NCI-H774 (cell line): ENCODE measurements around the gene RIOK1.
"Not testable (repeated sequence)": the region's sequence is repeated elsewhere in the genome, so short reads cannot be mapped to it uniquely, and the experiment has no call there.

ENCODE experiments used
- DNase-seq: peaks from one replicate; lab custom pipeline; 2025; lab: John Stamatoyannopoulos, UW

The RIOK1 gene

DNA sequence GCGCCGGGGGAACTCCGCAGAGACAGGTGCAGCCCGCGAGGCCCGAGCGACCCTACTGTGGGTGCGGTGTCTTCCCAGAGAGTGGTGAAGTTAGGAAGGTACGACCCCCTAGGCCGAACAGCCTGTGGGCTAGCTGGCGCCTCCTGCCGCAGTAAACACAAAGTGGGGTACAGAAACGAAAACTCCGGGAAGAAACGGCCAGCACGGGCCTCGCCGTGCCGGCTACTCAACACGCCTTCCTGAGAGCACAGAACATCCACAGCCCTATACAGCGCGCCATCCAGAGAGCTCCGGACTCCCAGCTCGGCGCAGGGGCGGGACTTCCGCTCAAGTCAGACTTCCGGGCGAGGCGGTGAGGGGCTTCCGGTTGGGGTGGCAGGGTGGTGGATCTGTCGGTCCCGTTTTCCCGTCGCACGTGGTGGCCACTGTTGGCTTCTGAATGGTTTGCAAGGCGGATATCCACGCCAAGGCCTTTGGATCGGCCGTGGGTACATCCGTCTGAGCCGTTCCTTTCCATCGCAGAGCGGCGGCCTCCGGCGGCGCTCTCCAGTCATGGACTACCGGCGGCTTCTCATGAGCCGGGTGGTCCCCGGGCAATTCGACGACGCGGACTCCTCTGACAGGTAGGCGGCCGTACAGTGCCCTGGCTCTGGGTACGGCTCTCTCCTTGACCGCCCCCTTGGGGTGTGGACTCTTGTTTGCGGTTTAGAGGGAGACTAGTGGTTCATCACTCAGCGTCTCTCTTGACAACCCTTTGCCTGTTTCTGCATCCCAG, at the start of gene RIOK1, which contains the start of gene CAGE1:
Gene RIOK1 (plus strand): TSS at position 358 of the 775 bp plus-strand sequence. CDS start 195 bp downstream, at position 553.
Gene CAGE1 (minus strand): TSS at position 292 of the 775 bp plus-strand sequence. CDS start 2,569 bp downstream, outside the sequence.
- peak; percentile 92 for DNase-seq

DNA sequence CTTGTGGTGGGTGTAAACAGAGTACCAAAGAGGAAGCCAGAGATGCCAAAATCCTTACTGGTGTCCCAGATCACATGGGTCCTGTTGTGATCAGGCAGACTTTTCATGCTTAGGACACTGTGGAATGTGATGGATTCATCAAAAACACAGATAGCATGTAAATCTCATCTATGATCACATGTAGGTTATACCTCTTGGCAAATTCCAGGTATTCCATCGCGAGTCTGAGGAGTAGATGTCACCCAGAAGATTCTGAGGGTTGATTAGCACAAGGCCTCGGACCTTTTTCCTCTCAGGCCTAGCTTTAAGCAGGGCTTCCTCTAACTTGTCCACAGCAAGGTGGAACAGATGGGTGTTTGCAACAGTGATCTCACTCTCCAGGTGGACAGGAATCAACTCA, 48.3 kb upstream of the RIOK1 start:
- DNase-seq = no peak

DNA sequence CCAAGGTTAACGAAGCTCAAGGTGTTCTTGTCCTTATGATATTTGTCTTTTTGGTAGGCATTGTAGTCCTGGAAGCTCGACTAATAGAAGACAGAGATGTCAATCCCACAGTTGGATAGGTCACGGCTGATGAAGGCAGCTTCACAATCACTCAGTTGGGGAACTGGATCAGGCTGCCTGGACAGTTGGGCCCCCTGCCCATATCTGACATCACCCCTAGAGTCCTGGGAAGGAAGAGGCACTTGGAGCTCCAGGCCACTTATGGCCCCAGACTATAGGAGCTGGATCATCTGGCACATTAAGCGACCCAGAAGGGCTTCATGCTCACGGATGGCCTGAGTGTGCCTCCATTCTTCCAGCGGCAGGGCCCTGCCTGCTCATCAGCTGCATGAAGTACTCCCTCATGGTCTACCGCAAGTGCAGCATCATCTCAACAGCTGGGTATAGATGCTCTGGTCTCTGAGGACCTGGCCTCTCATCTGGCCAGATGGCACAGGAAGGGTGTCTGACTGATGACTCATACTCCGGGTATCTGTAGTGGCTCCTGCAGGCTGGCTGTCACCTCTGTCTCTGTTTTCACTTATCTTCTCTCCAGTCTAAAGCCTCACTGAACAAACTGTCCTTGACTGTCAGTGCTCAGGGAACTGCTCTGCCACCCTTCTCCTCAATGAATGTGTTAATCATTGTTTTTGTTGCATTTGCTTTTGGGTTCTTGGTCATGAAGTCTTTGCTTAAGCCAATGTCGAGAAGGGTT, 47.4 kb upstream of the RIOK1 start:
- no peak for DNase-seq

DNA sequence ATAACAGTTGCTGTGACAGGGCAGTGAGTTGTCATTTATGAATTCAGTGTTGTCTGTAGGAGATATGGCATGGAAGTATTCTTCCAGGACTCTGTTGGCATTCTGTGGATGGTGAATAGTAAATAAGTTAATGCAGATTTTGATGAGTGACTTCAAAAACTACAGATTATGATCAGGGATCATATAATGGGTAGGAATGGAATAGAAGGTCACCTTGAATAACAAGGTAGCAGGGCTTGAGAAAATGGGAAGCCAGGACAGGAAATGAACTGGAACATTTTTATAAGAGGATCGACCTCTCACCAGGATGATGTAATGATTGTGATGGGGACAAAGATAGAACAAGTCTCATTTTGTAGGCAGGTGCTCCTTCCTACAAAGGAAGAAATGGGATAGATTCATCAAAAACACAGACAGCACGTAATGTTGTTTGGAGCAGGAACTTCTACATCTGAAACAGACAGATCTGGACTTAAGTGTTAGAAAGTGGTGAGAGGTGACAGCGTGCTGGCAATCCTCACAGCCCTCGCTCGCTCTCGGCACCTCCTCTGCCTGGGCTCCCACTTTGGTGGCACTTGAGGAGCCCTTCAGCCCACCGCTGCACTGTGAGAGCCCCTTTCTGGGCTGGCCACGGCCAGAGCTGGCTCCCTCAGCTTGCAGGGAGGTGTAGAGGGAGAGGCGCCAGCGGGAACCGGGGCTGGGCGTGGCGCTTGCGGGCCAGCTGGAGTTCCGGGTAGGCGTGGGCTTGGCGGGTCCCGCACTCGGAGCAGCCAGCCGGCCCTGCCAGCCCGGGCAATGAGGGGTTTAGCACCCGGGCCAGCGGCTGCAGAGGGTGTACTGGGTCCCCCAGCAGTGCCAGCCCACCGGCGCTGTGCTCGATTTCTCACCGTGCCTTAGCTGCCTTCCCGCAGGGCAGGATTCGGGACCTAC, 45.8 kb upstream of the RIOK1 start:
- no peak for DNase-seq

DNA sequence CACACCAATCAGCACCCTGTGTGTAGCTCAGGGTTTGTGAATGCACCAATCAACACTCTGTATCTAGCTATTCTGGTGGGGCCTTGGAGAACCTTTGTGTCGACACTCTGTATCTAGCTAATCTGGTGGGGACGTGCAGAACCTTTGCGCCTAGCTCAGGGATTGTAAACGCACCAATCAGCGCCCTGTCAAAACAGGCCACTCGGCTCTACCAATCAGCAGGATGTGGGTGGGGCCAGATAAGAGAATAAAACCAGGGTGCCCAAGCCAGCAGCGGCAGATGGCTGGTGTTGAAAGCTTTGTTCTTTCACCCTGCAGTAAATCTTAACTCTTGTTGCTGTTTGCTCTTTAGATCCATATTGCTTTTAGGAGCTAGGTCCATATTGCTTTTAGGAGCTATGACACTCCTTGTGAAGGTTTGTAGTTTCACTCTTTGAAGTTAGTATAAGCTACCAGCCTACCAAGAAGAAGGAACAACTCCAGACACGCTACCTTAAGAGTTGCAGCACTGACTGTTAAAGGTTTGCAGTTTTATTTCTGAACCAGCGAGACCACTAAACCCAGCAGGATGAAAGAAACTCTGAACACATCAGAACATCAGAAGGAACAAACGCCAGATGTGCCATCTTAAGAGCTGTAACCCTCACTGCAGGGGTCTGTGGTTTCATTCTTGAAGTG, 44.7 kb upstream of the RIOK1 start:
- DNase-seq = not testable (repeated sequence)

DNA sequence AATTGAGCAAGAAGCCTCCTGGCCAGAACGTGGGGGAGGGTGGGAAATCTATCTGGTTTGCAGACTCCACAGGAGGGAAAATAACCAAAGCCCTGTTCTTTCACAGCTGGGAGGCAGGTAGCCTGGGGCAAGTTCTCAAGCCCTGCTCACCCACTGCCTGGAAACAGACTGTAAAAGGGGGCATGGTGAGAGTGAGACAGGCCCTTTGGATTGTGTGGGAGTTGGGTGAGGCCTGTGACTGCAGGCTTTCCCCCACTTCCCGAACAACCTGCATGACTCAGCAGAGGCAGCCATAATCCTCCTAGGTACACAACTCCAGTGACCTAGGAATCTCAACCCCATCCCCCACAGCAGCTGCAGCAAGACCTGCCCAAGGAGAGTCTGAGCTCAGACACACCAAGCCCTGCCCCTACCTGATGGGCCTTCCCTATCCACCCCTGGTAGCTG, 42.0 kb upstream of the RIOK1 start:
- DNase-seq = not testable (repeated sequence)

DNA sequence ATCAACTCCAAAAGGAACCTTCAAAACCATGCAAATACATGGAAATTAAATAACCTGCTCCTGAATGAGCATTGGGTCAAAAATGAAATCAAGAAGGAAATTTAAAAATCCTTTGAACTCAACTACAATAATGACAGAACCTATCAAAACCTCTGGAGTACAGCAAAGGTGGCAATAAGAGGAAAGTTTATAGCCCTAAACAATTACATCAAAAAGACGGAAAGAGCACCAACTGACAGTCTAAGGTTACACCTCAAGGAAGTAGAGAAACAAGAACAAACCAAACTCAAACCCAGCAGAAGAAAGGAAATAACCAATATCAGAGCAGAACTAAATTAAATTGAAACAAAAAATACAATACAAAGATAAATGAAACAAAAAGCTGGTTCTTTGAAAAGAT, 39.0 kb upstream of the RIOK1 start:
- DNase-seq = not testable (repeated sequence)

DNA sequence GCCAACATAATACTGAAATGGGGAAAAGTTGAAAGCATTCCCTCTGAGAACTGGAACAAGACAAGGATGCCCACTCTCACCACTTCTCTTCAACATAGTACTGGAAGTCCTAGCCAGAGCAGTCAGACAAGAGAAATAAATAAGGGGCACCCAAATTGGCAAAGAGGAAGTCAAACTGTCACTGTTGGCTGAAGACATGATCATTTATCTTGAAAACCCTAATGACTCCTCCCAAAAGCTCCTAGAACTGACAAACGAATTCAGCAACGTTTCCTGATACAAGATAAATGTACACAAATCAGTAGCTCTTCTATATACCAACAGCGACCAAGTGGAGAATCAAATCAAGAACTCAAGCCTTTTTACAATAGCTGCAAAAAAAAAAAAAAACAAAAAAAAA, 37.7 kb upstream of the RIOK1 start:
- DNase-seq = not testable (repeated sequence)

DNA sequence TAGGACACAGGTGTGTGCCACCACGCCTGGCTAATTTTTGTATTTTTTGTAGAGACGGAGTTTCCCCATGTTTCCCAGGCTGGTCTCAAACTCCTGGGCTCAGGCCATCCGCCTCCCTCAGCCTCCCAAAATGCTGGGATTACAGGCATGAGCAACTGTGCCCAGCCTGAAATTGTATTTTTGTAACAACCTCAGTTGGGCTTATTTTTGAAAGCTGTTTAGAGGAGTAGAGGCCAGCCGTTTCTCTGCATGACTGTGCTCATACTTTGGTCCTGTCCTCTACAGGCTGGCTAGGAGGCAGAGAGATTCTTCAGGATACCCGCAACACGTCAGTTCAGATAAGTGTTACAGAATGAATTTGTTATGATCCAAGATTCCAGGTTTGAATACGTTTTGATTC, 22.2 kb upstream of the RIOK1 start:
- no peak for DNase-seq

DNA sequence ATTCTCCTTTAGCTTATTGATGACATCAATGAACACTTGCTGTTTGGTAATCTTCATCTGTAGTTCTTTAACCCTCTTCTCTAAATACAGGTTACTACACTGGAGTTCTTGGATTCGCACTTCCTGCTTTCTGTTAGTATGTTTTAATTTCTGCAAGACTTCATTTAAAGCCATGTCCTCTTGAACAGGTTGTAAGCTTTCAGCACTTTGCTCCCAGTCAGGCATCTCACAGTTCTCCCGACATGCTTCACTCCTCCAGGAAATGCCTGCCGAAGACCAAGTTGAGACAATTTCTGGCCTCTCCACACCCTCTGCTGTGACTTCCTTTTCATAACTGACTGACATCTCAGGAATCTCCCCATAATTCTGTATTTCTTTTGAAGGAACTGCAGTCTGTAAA, 15.9 kb upstream of the RIOK1 start:
- no peak for DNase-seq

DNA sequence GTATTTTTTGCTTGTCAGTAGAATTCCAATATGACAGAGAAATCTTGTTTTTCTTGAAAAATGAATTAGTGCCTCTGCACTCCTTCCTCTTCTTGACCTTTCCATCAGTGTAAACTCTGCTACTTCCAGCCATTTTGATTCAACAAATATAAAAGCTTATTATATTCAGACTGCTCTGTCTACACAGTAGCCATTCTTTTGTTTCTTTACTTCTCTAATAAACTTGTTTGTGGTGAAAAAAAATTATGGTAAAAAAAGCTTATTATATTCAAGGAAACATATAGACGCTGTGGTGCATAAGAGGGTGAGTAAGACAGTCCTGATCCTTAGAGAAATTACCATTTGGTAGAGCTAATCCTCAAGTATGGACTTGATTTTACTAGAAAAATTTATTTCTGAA, 11.6 kb upstream of the RIOK1 start:
- DNase-seq = no peak

DNA sequence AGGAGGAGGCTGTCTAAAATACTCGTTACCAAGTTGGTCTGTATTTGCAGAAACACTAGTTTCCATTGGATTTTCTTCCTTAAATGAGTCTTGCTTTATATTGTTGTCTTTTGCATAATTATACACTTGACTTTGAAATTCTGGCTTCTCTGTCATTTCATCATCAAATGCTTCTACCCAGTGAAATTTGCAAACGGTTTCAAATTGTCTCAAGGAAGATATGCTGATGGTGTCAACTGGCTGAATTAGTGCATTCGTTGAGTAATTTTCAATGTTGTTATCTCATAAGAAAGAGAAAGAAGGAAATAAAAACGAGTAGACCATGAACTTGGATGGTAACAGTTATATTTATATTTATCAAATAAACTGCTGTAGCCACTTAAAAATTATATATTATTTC, 10.9 kb upstream of the RIOK1 start:
- no peak for DNase-seq

DNA sequence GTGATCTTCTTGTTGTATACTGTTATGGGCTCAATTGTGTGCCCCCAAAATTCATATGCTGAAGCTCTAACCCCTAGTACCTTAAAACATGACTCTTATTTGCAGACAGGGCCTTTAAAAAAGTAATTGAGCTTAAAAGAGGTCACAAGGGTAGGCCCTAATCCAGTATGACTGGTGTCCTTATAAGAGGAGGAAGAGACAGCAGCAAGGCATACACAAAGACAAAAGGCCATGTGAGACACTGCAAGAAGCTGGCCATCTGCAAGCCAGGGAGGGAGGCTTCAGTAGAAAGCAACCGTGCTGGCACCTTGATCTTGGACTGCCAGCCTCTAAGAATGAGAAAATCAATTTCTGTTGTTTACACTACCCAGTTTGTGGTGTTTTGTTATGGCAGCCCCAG, 8.5 kb upstream of the RIOK1 start:
- DNase-seq = no peak

DNA sequence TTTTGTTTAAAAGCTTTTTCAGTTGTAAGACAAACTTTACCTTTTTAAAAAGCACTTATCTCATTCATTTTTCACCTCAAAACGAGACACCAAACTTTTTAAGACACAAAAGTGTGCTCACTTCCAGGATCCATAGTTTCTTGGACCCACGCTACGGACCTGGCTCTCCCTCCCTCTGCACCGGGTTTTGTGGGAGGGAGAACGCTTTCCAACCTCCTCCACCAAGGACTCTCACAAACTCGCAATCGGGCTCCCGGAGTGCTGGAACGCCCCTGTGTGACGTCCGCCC, 502 bp upstream of the RIOK1 start:
- DNase-seq = no peak

DNA sequence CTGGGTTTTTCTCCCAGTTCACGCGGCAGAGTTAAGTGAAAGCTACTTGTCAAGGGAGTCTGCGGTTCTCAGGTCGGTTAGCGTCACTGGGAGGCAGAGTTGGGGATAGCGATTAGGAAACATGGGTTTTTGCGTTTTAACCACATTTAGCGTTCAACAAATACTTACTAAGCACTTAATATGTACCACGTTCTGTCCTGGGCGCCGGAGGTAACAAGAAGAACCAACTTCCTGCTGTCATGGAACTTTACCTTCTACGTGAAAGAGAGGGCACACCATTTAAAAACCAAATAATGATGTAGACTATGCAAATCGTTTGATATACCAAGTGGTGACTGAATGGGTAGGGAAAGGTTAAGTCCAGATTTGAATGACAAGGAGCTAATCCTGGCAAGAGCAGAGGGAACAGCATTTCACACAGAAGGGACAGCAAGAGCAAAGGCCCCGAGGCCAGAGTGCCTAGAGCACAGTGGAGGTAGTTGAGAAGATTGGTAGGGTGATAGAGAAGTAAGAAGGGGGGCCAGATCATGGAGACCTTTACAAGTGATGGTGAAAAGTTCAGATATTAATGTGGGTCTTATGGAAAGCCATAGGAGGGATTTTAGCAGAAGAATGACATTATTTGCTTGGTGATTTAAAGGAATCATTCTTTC, 744 bp downstream of the RIOK1 start:
- no peak for DNase-seq

DNA sequence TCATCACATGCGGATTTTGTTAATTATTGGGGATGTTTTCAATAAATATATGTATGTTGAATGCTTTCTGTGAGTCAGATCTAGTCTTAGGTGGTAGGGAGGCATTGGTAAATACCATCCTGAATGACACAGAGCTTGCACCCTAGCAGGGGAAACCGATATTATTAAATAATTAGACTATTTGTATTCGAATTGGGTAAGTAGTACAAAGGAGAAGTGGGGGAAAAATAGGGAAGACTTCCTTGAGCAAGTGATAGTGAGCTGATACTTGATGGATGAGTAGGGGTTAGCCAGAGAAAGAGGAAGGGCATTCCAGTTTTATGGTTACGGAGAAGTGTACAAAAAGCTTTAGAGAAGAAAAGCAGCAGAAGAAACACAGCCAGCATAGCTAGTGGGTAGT, 1.5 kb downstream of the RIOK1 start:
- DNase-seq = no peak

DNA sequence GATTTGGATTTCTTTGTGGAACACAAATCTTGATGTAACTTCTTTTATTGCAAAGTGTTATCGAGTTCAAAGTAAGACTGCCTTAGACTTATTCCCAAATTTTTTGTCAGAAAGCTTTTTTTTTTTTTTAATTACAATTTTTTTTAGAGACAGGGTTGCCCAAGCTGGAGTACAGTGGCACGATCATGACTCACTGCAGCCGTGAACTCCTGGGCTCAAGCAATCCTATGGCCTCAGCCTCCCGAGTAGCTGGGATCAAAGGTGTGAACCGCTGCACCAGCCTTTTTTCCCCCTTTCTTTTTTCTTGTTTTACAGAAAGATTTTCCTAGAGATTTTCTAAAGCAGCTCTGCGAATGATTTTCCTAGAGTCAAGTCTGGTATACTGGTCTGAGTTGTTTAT, 2.8 kb downstream of the RIOK1 start:
- DNase-seq = no peak

DNA sequence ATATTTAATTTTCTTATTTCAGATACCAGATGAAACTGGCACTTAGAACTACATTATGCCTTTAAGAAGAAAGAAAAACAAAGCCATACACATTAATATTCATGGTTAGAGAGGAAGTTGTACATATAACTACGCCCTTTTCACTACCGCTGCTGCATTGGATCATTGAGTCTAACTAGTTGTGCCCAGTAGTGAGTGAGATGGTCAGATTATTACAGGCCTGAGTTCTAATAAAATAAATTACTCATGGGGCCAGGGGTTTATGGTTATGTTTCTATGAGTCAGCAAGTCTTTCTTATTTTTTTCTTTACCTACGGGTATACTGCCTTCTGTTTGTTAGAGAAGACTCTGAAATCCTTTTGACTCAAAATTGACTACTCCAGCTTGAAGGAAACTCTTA, 11.5 kb downstream of the RIOK1 start:
- DNase-seq = no peak

DNA sequence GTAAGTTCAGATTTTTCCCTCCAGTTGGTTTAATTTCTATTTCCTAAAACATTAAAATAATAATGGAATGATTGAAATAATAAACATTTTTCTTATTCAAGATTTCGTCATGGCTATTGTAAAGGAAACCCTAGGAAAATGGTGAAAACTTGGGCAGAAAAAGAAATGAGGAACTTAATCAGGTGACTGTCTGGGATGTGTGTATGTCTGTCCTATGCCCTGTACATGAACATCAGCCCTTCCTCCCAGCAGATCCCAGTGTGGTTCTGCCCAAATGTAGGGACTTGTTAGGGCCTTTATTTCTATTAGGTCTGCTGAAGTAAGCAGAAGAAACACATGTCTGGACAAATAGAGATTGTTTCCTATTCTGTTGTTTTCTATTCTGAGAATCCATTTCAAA, 13.1 kb downstream of the RIOK1 start:
- DNase-seq = no peak

DNA sequence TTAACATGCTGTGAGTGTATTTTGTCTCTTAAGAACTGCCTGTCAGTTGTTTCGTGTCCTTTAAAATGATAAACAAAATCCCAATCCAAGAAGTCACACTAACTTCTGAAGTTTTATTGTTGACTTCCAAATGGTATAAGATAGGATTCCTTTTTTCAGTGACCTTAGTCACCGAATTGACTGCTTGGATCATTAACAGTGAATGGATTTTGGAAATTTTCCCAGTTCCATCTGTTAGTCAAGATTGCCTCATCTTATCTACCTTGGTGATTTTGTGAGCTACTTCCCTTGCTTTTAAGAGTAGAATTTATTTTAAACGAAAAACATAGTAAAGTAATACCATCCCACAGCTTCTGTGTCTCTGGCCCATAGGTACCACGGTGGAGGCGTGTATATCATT, 14.9 kb downstream of the RIOK1 start:
- DNase-seq = no peak

DNA sequence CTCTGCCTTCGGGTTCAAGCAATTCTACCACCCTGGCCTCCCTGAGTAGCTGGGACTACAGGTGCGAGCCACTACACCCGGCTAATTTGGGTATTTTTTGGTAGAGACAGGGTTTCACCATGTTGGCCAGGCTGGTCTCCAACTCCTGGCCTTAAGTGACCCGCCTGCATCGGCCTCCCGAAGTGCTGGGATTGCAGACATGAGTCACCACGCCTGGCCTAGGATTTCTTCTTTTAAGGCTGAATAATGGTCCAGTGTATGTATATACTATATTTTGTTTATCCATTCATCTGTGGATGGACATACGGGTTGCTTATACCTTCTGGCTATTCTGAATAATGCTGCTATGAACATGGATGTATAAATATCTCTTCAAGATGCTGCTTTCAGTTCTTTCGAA, 17.1 kb downstream of the RIOK1 start:
- DNase-seq = no peak
